CD4-positive, alpha-beta T cell treated with Interleukin-6 at 100 ng/mL for 8 hours (primary cell): ENCODE data around the gene TBXA2R.

ENCODE experiments used
- DNase-seq: peaks from one replicate; pipeline ENCODE4 v3.0.0-alpha.2; 2020; ENCODE audit warnings: mixed read lengths, low spot score

TBXA2R gene

GRCh38 chr19:3619631-3620012, 12.9 kb upstream of the TBXA2R start:
- DNase-seq = no peak

- DNase-seq = no peak
These were observed 12.3 kb upstream of the TBXA2R start for GRCh38 chr19:3618811-3619630.

- DNase-seq = peak; percentile 27
These were observed 11.6 kb upstream of the TBXA2R start for GRCh38 chr19:3618144-3618810.

GRCh38 chr19:3617463-3617862, 10.8 kb upstream of the TBXA2R start:
- peak; percentile 28 for DNase-seq

- DNase-seq = no peak
These were observed 9.0 kb upstream of the TBXA2R start for GRCh38 chr19:3615524-3616135.

GRCh38 chr19:3614858-3615505, 8.3 kb upstream of the TBXA2R start:
- DNase-seq = no peak

- DNase-seq = no peak
These were observed 7.4 kb upstream of the TBXA2R start for GRCh38 chr19:3613818-3614661.

GRCh38 chr19:3612901-3613741, 6.4 kb upstream of the TBXA2R start:
- DNase-seq = no peak

GRCh38 chr19:3612330-3612729, 5.7 kb upstream of the TBXA2R start:
- DNase-seq = no peak

GRCh38 chr19:3611841-3612240, 5.2 kb upstream of the TBXA2R start:
- DNase-seq = no peak

GRCh38 chr19:3610745-3611717, 4.4 kb upstream of the TBXA2R start:
- no peak for DNase-seq

GRCh38 chr19:3609779-3610719, 3.4 kb upstream of the TBXA2R start:
- no peak for DNase-seq

GRCh38 chr19:3608750-3609322, 2.2 kb upstream of the TBXA2R start:
- DNase-seq = no peak

- DNase-seq = no peak
These were observed 1.5 kb upstream of the TBXA2R start for GRCh38 chr19:3608079-3608641.

GRCh38 chr19:3607303-3608078, 816 bp upstream of the TBXA2R start:
- no peak for DNase-seq

- peak; percentile 33 for DNase-seq
These were observed 443 bp downstream of the TBXA2R start for GRCh38 chr19:3606174-3606689.

- DNase-seq = no peak
These were observed 905 bp downstream of the TBXA2R start for GRCh38 chr19:3605770-3606169.
